Kidney (tissue), 14 donors: ENCODE data around the gene ZNF469. TPM values are rescaled to one million over a fixed set of nuclear protein-coding genes. Genes with fewer than 3 reads are reported as not detected.

Experiments
- DNase-seq, 5 donors: peaks; one replicate each; pipeline ENCODE4 v3.0.0-alpha.2; 2013 to 2020
- FAIRE-seq: peaks from 2 replicates; lab custom pipeline; 2012; peaks lifted over from hg19 to GRCh38; lab: Jason Lieb, UNC
- H3K27ac ChIP-seq, 2 donors: one replicate each; pipeline ENCODE4 v1.7.0; 2013; ENCODE audit warnings: low read depth in 2 of 2, low read length in 2 of 2, inconsistent platforms in 1 of 2
- H3K27me3 ChIP-seq: one replicate; pipeline ENCODE4 v1.7.1; 2013; ENCODE audit warnings: low read length, inconsistent platforms; ENCODE audit not compliant: control insufficient read depth, insufficient read depth
- H3K36me3 ChIP-seq, 3 donors: one replicate each; pipeline versions ENCODE4 v1.7.0 to v1.7.1; 2013; ENCODE audit warnings: low read length in 3 of 3, control low read depth in 1 of 3, inconsistent platforms in 1 of 3; ENCODE audit not compliant: insufficient read depth in 3 of 3, control insufficient read depth in 2 of 3
- H3K4me1 ChIP-seq, 3 donors: one replicate each; pipeline versions ENCODE4 v1.7.0 to v1.7.1; 2013; ENCODE audit warnings: low read length in 3 of 3, inconsistent platforms in 1 of 3, low read depth in 1 of 3; ENCODE audit not compliant: control insufficient read depth in 2 of 3, insufficient read depth in 2 of 3
- H3K4me3 ChIP-seq, 3 donors: one replicate each; pipeline versions ENCODE4 v1.7.0 to v1.8.1; 2013; ENCODE audit warnings: low read length in 3 of 3, control low read depth in 1 of 3, inconsistent platforms in 1 of 3
- H3K9ac ChIP-seq, 3 donors: one replicate each; pipeline versions ENCODE4 v1.7.0 to v1.7.1; 2013; ENCODE audit warnings: low read length in 3 of 3, control low read depth in 1 of 3, inconsistent platforms in 1 of 3
- H3K9me3 ChIP-seq, 3 donors: one replicate each; pipeline versions ENCODE4 v1.7.0 to v1.7.1; 2013; ENCODE audit warnings: low read length in 3 of 3, control low read depth in 1 of 3, inconsistent platforms in 1 of 3; ENCODE audit not compliant: control insufficient read depth in 2 of 3, insufficient read depth in 1 of 3
- intact Hi-C: fragments of 100-400 bp; cut with DNase I; formaldehyde crosslinking; loops from one replicate; pipeline ENCODE4 v1.11.1; 2022
- polyA plus RNA-seq: library from polyadenylated mRNA; stranded (reverse); fragments of 350-450 nt; fragmentation: Illumina TruSeq; extraction: RNeasy Lipid Tissue Mini Kit (QIAGEN cat#74804); gene quantifications from one replicate; pipeline ENCODE4 v1.2.3, GENCODE V29; 2014; ENCODE audit warnings: low read depth, low replicate concordance; ENCODE audit not compliant: insufficient read depth
- total RNA-seq: library from RNA; stranded (reverse); fragmentation: NEBNext Ultra II Directional; extraction: Animal tissue kit (Norgen Biotek cat#: 25700); gene quantifications from one replicate; pipeline ENCODE4 v1.2.1, GENCODE V29; 2021
- TF ChIP-seq, protein P1 (sequence below): IDR thresholded peaks from 3 replicates; pipeline ENCODE4 v1.5.1; 2012; ENCODE audit warnings: mild to moderate bottlenecking, moderate library complexity, borderline replicate concordance; ENCODE audit not compliant: insufficient read depth; ENCODE audit errors: extremely low read depth
- donor health status: control.
- donor health status: control.
- donor health status: control.
- donor health status: control.
- donor health status: control.
- donor health status: DM: yes; HTN: yes; CAD: no.
- donor health status: Normal renal cell carcinoma (clear cell type).

Gene ZNF469
- total and polyA plus RNA-seq, 2 donors from 2014 or later, result 0.09 to 1.6 TPM

DNA sequence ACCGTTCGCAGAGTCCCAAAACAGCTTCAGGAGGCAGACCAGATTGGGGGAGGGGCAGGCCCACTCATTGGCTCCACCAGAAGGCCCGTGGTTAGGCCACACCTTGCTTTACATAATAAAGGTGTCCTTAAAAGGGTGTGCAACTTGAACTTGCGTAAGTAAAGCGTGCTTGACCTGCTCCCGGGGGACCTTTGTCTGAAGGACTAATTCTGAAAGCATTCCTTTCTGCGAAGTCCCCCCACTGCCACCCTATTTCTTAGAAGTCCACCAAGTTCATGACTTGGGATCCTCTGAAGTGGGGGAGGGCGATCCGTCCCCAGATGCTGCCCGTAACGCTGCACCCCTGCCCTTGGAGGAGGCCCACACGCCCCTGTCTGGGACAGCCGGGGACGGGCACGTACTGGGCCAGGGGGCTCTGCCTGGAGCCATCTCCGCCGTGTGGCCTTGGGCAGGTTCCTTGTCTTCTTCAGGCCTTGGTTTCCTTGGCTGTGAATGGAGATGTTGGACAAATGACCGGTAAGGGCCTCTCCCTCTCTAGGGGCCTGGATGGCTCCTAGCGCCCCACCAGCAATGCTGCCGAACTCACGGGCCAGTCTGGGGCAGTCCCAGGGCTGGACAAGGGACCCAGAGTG, 823 bp upstream of the ZNF469 start:
- intact Hi-C loops, result no loop called here
- H3K36me3 ChIP-seq, result no peaks in the 10 kb centered on the region
- DNase-seq, result peak in 2 of 5 donors; percentile 45 to 48
- TF ChIP-seq, protein P1, sequence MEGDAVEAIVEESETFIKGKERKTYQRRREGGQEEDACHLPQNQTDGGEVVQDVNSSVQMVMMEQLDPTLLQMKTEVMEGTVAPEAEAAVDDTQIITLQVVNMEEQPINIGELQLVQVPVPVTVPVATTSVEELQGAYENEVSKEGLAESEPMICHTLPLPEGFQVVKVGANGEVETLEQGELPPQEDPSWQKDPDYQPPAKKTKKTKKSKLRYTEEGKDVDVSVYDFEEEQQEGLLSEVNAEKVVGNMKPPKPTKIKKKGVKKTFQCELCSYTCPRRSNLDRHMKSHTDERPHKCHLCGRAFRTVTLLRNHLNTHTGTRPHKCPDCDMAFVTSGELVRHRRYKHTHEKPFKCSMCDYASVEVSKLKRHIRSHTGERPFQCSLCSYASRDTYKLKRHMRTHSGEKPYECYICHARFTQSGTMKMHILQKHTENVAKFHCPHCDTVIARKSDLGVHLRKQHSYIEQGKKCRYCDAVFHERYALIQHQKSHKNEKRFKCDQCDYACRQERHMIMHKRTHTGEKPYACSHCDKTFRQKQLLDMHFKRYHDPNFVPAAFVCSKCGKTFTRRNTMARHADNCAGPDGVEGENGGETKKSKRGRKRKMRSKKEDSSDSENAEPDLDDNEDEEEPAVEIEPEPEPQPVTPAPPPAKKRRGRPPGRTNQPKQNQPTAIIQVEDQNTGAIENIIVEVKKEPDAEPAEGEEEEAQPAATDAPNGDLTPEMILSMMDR, result no peak
- H3K27ac ChIP-seq, result no peak overlapping the region
- H3K27me3 ChIP-seq, result peaks cover 7% of the 10 kb centered on the region
- no peak overlapping the region for H3K4me3 ChIP-seq
- no peak for FAIRE-seq
- H3K9me3 ChIP-seq, result no peaks in the 10 kb centered on the region
- H3K4me1 ChIP-seq, result peaks cover 0 to 3% (median 0%) of the 10 kb centered on the region in 3 donors
- H3K9ac ChIP-seq, result peak overlapping the region in 1 of 3 donors; percentile 3

DNA sequence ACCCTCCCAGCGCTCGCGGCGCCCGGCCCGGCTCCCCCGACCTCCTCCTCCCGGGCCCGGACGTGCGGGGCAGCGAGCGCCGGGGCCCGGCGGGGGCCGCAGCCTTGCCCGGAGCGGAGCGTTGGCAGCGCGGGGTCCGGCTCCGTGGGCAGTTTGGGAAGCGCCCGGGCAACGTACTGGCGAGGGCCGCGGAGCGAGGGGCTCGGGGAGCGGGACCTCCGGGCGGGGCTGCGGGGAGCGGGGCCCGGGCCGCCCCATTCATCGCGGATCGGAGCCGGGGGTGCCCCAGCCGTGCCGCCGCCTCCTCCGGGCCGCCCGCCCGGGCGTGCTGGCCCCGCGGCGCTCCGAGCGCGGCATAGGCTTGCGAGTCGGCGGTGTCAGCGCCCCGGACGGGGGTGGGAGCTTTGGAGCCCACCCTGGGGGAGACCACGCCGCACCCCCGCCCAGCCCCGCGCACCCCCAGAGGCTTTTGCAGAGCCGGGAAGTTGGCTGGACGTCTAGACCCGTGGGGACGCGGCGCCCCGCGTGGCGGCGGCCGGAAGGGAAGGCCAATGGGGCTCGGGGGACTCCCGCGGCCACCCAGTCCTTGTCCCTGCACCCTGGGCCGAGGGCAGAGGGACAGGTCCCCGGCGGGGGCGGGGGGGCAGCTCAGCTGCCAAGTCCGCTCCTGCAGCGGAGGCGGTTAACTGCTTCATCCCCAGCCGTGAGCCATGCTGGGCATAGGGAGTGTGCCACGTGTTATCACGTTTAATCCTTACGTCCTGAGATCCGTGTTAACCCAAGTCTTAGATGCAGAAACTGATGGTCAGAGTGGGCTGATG, 852 bp downstream of the ZNF469 start:
- Histone ChIP-seq H3K27ac (no peak overlapping the region), H3K36me3 (no peaks in the 10 kb centered on the region), H3K4me3 (no peak overlapping the region), H3K27me3 (peaks cover 7% of the 10 kb centered on the region), H3K4me1 (peaks cover 0 to 3% (median 0%) of the 10 kb centered on the region in 3 donors), H3K9ac (no peak overlapping the region), H3K9me3 (no peaks in the 10 kb centered on the region)
- intact Hi-C loops, result no loop called here
- DNase-seq (peak in 4 of 5 donors; percentile 50 to 82 (median 65)), FAIRE-seq (no peak)
- TF ChIP-seq, protein P1, result peak; percentile 21

DNA sequence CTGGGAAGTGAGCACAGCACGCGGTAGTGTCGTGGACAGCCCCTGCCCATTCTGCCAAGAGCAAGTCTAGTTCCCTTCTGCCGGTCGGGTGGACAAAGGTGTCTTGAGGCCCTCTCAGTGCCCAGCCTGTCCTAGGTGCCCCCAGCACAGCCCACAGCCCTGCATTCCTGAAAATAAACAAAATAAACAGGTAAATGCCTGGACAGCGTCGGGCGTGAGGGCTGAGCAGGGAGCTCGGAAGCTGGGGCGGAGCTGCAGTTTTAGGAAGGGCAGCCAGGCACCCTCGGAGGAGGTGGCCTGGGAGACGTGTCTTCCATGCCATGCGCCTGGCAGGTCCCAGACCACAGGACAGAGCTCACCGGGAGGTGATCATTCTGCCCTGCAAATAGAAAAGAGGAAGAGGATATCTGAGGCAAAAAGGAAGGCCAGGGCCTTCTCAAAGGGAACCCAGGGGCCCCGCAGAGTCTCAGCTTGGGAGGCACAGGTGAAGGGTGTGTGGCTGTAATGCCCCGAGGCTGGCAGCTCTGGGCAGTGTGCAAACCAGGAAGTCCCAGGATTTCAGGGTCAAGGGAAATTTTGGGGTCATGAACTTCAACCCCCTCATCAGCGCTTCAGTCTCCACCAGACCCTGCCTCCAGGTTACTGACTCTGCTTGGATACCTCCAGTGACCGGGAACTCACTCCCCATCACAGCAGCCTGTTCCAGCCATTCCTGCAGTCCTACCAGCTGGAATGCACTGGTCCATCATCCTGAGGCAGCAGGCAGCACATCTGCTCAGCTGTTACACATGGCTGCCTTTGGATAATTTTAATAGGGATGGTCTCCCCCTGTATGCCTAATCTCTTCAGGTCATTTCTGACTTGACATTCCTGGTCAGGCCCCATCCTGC, 1.7 kb downstream of the ZNF469 start:
- TF ChIP-seq, protein P1, result no peak
- H3K27ac ChIP-seq, result no peak overlapping the region
- peaks cover 7% of the 10 kb centered on the region for H3K27me3 ChIP-seq
- no peak overlapping the region for H3K4me3 ChIP-seq
- H3K36me3 ChIP-seq, result no peaks in the 10 kb centered on the region
- DNase-seq (peak in 2 of 5 donors; percentile 44 to 55), FAIRE-seq (no peak)
- intact Hi-C loops, result no loop called here
- H3K9ac ChIP-seq, result no peak overlapping the region
- H3K4me1 ChIP-seq, result peaks cover 0 to 3% (median 0%) of the 10 kb centered on the region in 3 donors
- no peaks in the 10 kb centered on the region for H3K9me3 ChIP-seq
